HUES6 (cell line): ENCODE results near the gene PPP1R9B.

Experiments
- H3K27ac ChIP-seq: 2 replicates; pipeline ENCODE4 v1.7.0; 2013; ENCODE audit warnings: low read depth, mild to moderate bottlenecking, low read length, inconsistent platforms
- H3K27me3 ChIP-seq: 2 replicates; pipeline ENCODE4 v1.6.1; 2013; ENCODE audit warnings: low read length; ENCODE audit not compliant: control insufficient read depth, insufficient read depth
- H3K36me3 ChIP-seq: 2 replicates; pipeline ENCODE4 v1.6.1; 2013; ENCODE audit warnings: low read length; ENCODE audit not compliant: control insufficient read depth, insufficient read depth
- H3K4me1 ChIP-seq: 2 replicates; pipeline ENCODE4 v1.6.1; 2013; ENCODE audit warnings: low read length; ENCODE audit not compliant: control insufficient read depth, insufficient read depth
- H3K4me3 ChIP-seq: 2 replicates; pipeline ENCODE4 v1.5.1; 2013; ENCODE audit warnings: low read depth, low read length
- H3K9ac ChIP-seq: one replicate; pipeline ENCODE4 v1.6.1; 2013; ENCODE audit warnings: mild to moderate bottlenecking, low read length
- H3K9me3 ChIP-seq: 2 replicates; pipeline ENCODE4 v1.6.1; 2013; ENCODE audit warnings: low read depth, low read length; ENCODE audit not compliant: control insufficient read depth, insufficient read depth

PPP1R9B gene, protein sequence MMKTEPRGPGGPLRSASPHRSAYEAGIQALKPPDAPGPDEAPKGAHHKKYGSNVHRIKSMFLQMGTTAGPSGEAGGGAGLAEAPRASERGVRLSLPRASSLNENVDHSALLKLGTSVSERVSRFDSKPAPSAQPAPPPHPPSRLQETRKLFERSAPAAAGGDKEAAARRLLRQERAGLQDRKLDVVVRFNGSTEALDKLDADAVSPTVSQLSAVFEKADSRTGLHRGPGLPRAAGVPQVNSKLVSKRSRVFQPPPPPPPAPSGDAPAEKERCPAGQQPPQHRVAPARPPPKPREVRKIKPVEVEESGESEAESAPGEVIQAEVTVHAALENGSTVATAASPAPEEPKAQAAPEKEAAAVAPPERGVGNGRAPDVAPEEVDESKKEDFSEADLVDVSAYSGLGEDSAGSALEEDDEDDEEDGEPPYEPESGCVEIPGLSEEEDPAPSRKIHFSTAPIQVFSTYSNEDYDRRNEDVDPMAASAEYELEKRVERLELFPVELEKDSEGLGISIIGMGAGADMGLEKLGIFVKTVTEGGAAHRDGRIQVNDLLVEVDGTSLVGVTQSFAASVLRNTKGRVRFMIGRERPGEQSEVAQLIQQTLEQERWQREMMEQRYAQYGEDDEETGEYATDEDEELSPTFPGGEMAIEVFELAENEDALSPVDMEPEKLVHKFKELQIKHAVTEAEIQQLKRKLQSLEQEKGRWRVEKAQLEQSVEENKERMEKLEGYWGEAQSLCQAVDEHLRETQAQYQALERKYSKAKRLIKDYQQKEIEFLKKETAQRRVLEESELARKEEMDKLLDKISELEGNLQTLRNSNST

DNA sequence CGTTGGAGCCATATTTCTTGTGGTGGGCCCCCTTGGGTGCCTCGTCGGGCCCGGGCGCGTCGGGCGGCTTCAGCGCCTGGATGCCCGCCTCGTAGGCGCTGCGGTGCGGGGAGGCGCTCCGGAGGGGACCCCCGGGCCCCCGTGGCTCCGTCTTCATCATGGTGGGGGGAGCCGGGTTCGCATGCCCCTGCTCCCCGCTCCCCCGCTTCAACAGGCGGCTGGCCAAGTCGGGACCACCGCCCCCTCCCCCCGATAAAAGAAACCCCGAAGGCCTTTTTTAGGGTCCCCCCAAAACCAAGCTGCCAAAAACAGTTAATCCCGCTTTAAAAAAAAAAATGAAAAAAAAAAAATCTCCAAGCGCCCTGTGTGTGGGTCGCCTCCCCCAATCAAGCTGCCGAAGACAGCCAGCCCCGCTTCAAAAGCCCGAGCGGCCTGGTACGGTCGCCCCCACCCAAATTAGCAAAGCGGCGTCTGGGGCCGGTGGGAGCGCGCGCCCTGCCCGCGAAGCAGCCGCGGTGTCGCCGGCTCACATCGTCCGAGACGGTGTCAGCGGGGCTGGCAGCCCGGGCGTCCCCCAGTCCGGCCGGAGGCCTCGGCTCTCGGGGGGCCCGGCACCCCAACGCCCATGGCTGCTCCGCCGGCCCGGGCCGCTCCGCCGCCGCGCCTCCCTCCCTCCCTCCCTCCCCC is at the start of gene PPP1R9B:
TSS of gene PPP1R9B (minus strand) at position 324 of the 687 bp plus-strand sequence. CDS start at position 160, 164 bp downstream.
- Histone ChIP-seq H3K9ac (peak within 1 kb of the TSS; percentile 66), H3K4me3 (peak within 1 kb of the TSS; percentile 91), H3K4me1 (peaks cover 36% of the 10 kb centered on the region), H3K27ac (no peak within 1 kb of the TSS; the same call in 1 of the 2 replicates), H3K9me3 (no peaks in the 10 kb centered on the region), H3K36me3 (no peaks in the 10 kb centered on the region), H3K27me3 (peaks cover 15% of the 10 kb centered on the region; the same call in 1 of the 2 replicates)

DNA sequence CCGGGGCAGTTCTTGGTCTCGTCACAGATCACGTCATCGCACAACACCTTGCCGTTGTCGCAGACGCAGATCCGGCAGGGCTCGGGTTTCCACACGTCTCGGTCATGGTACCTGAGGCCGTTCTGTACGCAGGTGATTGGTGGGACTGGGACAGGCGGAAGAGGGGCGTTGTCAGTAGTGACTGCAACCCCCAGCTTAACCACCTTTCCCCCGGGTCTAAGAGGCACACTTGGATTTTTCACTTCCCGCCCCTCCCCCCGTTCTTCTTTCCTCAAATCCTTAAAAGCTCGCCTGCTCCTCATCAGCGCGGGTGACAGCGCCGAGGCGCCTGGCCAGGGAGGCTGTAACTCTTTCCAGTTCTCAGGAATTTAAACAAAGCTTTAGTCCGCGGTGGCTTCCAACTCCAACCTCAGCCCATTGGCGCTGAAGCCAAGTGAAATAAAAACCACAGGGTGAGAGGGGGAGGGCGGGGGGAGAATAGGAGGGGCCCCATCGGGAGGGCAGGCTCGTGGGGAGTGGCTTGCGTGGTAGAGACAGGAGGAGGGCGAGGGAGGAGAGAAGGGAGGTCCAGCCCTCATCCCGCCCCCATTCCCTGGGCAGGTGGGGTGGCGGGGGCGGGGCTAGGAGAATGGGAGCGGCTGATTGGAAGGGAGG is 49.5 kb upstream of the PPP1R9B start:
- Histone ChIP-seq H3K9me3 (no peaks in the 10 kb centered on the region), H3K27me3 (peaks cover 26% of the 10 kb centered on the region), H3K4me1 (peaks cover 3% of the 10 kb centered on the region), H3K27ac (no peak overlapping the region), H3K9ac (peak overlapping the region; percentile 24), H3K4me3 (peak overlapping the region; percentile 53), H3K36me3 (peaks cover 40% of the 10 kb centered on the region)

DNA sequence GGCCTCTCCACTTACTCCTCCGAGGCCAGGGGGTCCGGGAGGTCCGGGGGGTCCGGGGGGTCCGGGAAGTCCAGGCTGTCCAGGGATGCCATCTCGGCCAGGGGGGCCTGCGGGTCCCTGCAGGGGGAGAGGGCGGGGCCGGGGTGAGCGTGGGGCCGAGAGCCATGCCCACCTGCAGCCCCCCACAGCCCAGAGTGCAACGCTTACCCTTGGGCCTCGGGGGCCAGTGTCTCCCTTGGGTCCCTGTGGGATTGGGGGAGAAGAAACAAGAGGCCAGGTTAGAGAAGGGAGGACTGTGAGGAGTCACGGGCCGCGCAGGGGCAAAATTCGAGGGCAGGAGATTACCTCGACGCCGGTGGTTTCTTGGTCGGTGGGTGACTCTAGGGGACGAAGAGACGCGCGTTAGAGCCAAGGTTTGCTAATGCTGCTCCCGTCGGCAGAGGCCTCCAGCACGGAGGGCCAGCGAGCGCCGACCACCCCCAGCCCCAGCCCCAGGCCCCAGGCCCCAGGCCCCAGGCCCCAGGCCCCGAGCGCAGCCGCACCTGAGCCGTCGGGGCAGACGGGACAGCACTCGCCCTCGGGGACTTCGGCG is 48.8 kb upstream of the PPP1R9B start:
- Histone ChIP-seq H3K4me1 (peaks cover 3% of the 10 kb centered on the region), H3K27ac (no peak overlapping the region), H3K27me3 (peaks cover 26% of the 10 kb centered on the region), H3K4me3 (peak overlapping the region; percentile 53), H3K9me3 (no peaks in the 10 kb centered on the region), H3K36me3 (peaks cover 45% of the 10 kb centered on the region), H3K9ac (peak overlapping the region; percentile 38)

DNA sequence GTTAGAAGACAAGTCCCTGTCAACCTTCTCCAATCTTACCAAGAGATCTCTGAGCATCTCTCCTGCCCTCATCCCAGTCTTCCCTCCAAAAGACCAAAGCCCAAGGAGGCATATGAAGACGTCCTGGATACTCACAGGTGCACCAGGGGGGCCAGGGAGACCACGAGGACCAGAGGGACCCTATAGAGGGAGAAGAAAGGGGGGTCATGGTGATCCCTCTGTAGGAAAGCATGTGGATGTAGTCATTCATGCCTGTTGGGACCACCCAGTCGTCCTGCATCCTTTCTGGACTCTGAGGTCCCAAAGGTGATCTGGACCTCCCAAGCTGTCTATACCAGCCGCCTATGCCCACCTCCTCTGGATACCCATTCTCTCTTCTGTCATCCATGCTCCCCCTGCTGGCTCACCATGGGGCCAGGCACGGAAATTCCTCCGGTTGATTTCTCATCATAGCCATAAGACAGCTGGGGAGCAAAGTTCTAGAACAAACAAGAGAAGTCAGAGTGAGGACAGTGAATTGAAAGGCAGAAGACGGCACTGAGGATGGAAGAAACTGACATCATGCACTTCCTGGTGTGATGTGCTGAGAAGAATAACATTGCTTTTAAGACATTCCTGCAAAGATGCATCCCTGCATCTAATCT is 47.7 kb upstream of the PPP1R9B start:
- no peak overlapping the region for H3K9ac ChIP-seq
- no peak overlapping the region for H3K4me3 ChIP-seq
- H3K27ac ChIP-seq, result no peak overlapping the region
- H3K36me3 ChIP-seq, result peaks cover 56% of the 10 kb centered on the region
- peaks cover 22% of the 10 kb centered on the region for H3K27me3 ChIP-seq
- H3K9me3 ChIP-seq, result no peaks in the 10 kb centered on the region
- H3K4me1 ChIP-seq, result peaks cover 3% of the 10 kb centered on the region

DNA sequence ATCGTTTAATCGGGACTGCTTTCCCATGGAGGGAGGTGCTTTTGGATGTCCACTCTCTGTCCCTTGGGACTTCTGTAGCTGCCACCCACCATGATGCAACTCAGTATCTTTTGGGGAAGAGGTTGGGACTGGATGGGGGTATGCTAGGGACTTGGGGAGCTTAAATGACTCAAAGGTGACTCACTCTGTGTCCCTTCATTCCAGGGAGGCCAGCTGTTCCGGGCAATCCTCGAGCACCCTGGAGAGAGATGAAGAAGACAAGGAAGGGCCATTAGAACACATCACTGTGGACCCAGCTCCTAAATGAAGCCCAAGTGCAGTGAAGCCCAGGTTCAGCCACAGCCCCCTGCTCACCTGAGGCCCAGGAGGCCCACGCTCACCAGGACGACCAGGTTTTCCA is 46.3 kb upstream of the PPP1R9B start:
- peaks cover 69% of the 10 kb centered on the region for H3K36me3 ChIP-seq
- H3K27me3 ChIP-seq, result peaks cover 11% of the 10 kb centered on the region
- no peaks in the 10 kb centered on the region for H3K9me3 ChIP-seq
- H3K4me1 ChIP-seq, result peaks cover 3% of the 10 kb centered on the region
- no peak overlapping the region for H3K27ac ChIP-seq
- no peak overlapping the region for H3K9ac ChIP-seq
- no peak overlapping the region for H3K4me3 ChIP-seq

DNA sequence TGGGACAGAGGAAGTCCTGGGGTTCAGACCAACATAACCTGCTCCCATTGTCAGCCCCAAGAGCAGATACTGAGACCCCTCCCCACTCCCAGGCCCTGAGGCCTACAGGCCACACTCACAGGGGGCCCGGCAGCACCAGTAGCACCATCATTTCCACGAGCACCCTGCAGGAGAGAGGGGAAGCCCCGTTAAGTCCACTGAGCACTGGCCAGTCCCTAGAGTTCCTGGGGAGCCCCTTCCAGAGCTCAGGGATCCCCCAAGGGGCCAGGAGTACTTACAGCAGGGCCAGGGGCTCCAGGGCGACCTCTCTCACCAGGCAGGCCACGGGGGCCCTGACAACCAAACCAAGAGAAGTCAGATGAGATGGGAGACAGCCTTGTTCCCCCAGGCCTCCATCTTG is 45.6 kb upstream of the PPP1R9B start:
- no peak overlapping the region for H3K4me3 ChIP-seq
- no peak overlapping the region for H3K9ac ChIP-seq
- H3K9me3 ChIP-seq, result no peaks in the 10 kb centered on the region
- H3K4me1 ChIP-seq, result no peaks in the 10 kb centered on the region
- H3K27ac ChIP-seq, result no peak overlapping the region
- H3K36me3 ChIP-seq, result peaks cover 77% of the 10 kb centered on the region
- H3K27me3 ChIP-seq, result peaks cover 3% of the 10 kb centered on the region

DNA sequence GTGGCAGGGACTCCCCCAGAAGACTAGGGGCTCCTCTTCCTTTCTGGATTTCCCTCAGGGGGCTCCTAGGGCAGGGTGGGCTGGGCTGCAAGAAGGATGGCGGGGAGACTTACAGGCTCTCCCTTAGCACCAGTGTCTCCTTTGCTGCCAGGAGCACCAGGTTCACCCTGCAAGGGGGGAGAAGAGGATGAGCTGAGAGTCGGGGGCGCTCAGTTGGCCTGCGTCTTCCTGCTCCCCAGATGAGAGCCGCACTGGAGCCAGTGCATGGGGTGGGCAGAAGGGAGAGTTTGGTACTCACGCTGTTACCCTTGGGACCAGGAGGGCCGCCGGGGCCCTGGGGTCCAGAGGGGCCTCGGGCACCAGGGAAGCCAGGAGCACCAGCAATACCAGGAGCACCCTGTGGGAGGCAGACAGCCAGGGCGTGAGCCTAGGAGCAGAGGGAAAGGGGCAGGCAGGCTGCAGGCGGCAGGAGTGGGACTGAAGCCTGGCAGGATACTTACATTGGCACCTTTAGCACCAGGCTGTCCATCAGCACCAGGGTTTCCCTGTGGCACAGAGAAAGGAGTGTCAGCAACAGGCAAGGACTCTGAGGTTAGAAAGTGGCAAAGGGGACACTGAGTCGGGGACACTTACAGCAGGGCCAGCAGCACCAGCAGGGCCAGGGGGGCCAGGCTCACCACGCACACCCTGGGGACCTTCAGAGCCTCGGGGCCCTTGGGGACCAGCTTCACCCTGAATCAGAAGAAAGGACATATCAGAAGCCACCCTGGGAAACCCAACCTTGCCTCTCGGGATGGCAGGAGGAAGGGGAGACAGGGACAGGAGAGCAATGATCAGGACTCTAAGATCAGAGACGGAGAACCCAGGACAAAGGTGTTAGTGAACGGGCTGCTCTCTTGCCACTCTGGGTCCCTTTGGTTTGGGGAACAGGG is 44.7 kb upstream of the PPP1R9B start:
- H3K4me1 ChIP-seq, result no peaks in the 10 kb centered on the region
- H3K36me3 ChIP-seq, result peaks cover 86% of the 10 kb centered on the region
- no peak overlapping the region for H3K4me3 ChIP-seq
- no peaks in the 10 kb centered on the region for H3K9me3 ChIP-seq
- H3K9ac ChIP-seq, result no peak overlapping the region
- H3K27ac ChIP-seq, result no peak overlapping the region
- no peaks in the 10 kb centered on the region for H3K27me3 ChIP-seq

DNA sequence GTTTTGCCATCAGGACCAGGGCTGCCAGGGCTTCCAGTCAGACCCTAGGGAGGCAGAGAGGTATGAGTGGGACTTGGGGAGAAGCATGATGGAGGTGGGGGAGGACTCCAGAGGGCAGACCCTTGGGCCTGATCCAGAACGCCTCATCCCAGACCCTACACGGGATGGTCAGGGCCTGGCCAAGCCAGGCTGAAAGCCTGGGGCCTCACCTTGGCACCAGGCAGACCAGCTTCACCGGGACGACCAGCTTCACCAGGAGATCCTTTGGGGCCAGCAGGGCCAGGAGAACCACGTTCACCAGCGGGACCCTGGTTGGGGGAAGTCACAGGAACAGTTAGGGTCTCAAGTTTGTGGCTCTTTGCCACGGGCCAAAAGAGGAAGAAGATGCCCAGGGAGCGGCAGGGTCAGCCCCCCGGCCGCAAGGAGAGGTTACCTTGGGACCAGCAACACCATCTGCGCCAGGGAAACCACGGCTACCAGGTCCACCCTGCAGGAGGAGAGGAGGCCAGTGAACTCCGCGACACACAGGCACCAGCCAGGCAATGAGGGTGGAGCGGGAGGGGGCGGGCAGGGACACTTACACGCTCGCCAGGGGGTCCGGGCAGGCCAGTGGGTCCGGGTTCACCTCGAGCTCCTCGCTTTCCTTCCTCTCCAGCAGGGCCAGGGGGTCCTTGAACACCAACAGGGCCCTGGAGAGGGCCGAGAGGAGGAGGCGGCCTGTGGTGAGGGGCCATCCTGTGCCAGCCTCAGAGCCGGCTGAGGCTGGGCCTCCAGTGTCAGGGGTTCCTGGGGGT is 43.9 kb upstream of the PPP1R9B start:
- no peak overlapping the region for H3K4me3 ChIP-seq
- H3K27ac ChIP-seq, result no peak overlapping the region
- H3K9ac ChIP-seq, result no peak overlapping the region
- H3K4me1 ChIP-seq, result no peaks in the 10 kb centered on the region
- H3K36me3 ChIP-seq, result peaks cover 94% of the 10 kb centered on the region
- H3K9me3 ChIP-seq, result no peaks in the 10 kb centered on the region
- no peaks in the 10 kb centered on the region for H3K27me3 ChIP-seq
